ENCODE data around the gene NTM.

Gene NTM

GRCh38 chr11:131924457-131925201, 554.2 kb downstream of the NTM start:
- Histone ChIP-seq H3K27me3 (ENCODE audit: insufficient read depth, low read length, poor library complexity, severe bottlenecking) (no peaks in the 10 kb centered on the region), H3K9me3 (ENCODE audit: insufficient read depth, low read depth, low read length) (no peaks in the 10 kb centered on the region; the same call in 1 of the 2 replicates), H3K9ac (ENCODE audit: low read depth, low read length, poor library complexity, severe bottlenecking) (no peak overlapping the region), H3K4me3 (ENCODE audit: low read length, poor library complexity, severe bottlenecking) (no peak overlapping the region), H3K36me3 (ENCODE audit: insufficient read depth, low read length) (no peaks in the 10 kb centered on the region), H2AFZ (ENCODE audit: low read length) (no peak overlapping the region), H3F3A (ENCODE audit: low read depth) (no peaks in the 10 kb centered on the region), H3K9me2 (replicated peaks; ENCODE audit: low read depth, low read length) (no peaks in the 10 kb centered on the region), H3K4me2 (ENCODE audit: low read depth, low read length, poor library complexity, severe bottlenecking) (no peak overlapping the region), H4K20me1 (ENCODE audit: insufficient read depth, low read length, poor library complexity, severe bottlenecking) (no peaks in the 10 kb centered on the region), H3K79me2 (ENCODE audit: insufficient read depth, low read length) (no peaks in the 10 kb centered on the region), H3K4me1 (ENCODE audit: insufficient read depth, low read length, poor library complexity, severe bottlenecking) (no peaks in the 10 kb centered on the region)
- TF ChIP-seq EZH2phosphoT487 (IDR thresholded peaks at IDR 0.05; ENCODE audit: borderline replicate concordance) = no peak
- no peak for TF ChIP-seq CTCF (conservative IDR thresholded peaks at IDR 0.05; ENCODE audit: low read length)

- TF ChIP-seq CTCF (conservative IDR thresholded peaks at IDR 0.05; ENCODE audit: low read length) (no peak), EZH2phosphoT487 (IDR thresholded peaks at IDR 0.05; ENCODE audit: borderline replicate concordance) (no peak)
- H3K27me3 ChIP-seq (ENCODE audit: insufficient read depth, low read length, poor library complexity, severe bottlenecking) = no peaks in the 10 kb centered on the region
- no peak overlapping the region for H3K4me2 ChIP-seq (ENCODE audit: low read depth, low read length, poor library complexity, severe bottlenecking)
- H3F3A ChIP-seq (ENCODE audit: low read depth) = no peaks in the 10 kb centered on the region
- H2AFZ ChIP-seq (ENCODE audit: low read length) = no peak overlapping the region
- no peaks in the 10 kb centered on the region for H3K36me3 ChIP-seq (ENCODE audit: insufficient read depth, low read length)
- no peaks in the 10 kb centered on the region for H4K20me1 ChIP-seq (ENCODE audit: insufficient read depth, low read length, poor library complexity, severe bottlenecking)
- no peaks in the 10 kb centered on the region for H3K4me1 ChIP-seq (ENCODE audit: insufficient read depth, low read length, poor library complexity, severe bottlenecking)
- no peaks in the 10 kb centered on the region for H3K79me2 ChIP-seq (ENCODE audit: insufficient read depth, low read length)
- no peaks in the 10 kb centered on the region; the same call in 1 of the 2 replicates for H3K9me3 ChIP-seq (ENCODE audit: insufficient read depth, low read depth, low read length)
- H3K9ac ChIP-seq (ENCODE audit: low read depth, low read length, poor library complexity, severe bottlenecking) = no peak overlapping the region
- H3K4me3 ChIP-seq (ENCODE audit: low read length, poor library complexity, severe bottlenecking) = no peak overlapping the region
- H3K9me2 ChIP-seq (replicated peaks; ENCODE audit: low read depth, low read length) = no peaks in the 10 kb centered on the region
Measured at GRCh38 chr11:131925829-131926228, 555.4 kb downstream of the NTM start.

- Histone ChIP-seq H3K4me3 (ENCODE audit: low read length, poor library complexity, severe bottlenecking) (no peak overlapping the region), H3K79me2 (ENCODE audit: insufficient read depth, low read length) (no peaks in the 10 kb centered on the region), H3K36me3 (ENCODE audit: insufficient read depth, low read length) (no peaks in the 10 kb centered on the region), H3K9ac (ENCODE audit: low read depth, low read length, poor library complexity, severe bottlenecking) (no peak overlapping the region), H3F3A (ENCODE audit: low read depth) (no peaks in the 10 kb centered on the region), H4K20me1 (ENCODE audit: insufficient read depth, low read length, poor library complexity, severe bottlenecking) (no peaks in the 10 kb centered on the region), H2AFZ (ENCODE audit: low read length) (no peak overlapping the region), H3K9me2 (replicated peaks; ENCODE audit: low read depth, low read length) (no peaks in the 10 kb centered on the region), H3K4me1 (ENCODE audit: insufficient read depth, low read length, poor library complexity, severe bottlenecking) (no peaks in the 10 kb centered on the region), H3K27me3 (ENCODE audit: insufficient read depth, low read length, poor library complexity, severe bottlenecking) (no peaks in the 10 kb centered on the region), H3K4me2 (ENCODE audit: low read depth, low read length, poor library complexity, severe bottlenecking) (no peak overlapping the region), H3K9me3 (ENCODE audit: insufficient read depth, low read depth, low read length) (no peaks in the 10 kb centered on the region; the same call in 1 of the 2 replicates)
- TF ChIP-seq EZH2phosphoT487 (IDR thresholded peaks at IDR 0.05; ENCODE audit: borderline replicate concordance) (no peak), CTCF (conservative IDR thresholded peaks at IDR 0.05; ENCODE audit: low read length) (no peak)
Measured at GRCh38 chr11:131928992-131929391, 558.6 kb downstream of the NTM start.

All from Loucy (cell line).